Central memory CD4-positive, alpha-beta T cell (primary cell): ENCODE measurements around the gene ERC2.
"Not testable (repeated sequence)": the region's sequence is repeated elsewhere in the genome, so short reads cannot be mapped to it uniquely, and the experiment has no call there.

Experiments used
- DNase-seq: peaks from one replicate; pipeline ENCODE4 v3.0.0; 2022

Gene ERC2

DNA sequence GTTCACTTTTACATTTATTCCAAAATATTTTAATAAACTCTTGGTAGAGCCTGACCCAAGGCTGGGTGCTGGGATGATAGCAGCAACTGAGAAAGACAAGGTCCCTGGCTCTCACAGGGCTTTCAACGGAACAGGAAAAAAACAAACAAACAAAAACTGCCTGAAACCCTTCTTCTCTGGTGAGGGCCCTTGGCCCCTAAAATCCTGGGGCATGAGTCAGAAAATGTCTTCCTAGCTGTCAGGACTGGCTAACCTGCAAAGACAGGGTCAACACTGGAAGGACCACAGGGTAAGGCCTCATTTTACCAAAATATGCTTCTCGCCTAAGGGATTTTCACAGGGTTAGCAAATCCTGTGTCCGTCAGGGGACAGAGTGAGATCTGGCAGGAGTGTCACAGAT lies 935.5 kb downstream of the ERC2 start:
- DNase-seq, result no peak

DNA sequence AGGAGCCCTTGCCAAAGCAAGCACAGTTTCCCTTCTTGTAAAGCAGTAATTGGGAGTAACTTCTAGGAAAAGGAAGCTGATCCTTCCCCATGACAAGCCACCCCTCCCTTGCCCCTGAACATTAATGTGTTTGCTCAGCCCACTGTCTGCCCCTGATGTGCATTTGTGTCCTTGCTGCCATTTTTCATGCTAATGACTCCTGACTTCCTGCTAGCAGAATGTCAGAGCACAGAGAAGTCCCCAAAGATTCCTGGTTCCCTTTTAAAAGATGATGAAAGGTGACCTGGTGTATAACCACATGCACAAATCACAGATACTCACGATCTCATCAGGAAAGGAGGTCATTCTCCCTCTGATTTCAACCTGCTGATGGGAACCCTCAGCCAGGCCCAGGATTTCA lies 936.9 kb downstream of the ERC2 start:
- DNase-seq, result no peak

DNA sequence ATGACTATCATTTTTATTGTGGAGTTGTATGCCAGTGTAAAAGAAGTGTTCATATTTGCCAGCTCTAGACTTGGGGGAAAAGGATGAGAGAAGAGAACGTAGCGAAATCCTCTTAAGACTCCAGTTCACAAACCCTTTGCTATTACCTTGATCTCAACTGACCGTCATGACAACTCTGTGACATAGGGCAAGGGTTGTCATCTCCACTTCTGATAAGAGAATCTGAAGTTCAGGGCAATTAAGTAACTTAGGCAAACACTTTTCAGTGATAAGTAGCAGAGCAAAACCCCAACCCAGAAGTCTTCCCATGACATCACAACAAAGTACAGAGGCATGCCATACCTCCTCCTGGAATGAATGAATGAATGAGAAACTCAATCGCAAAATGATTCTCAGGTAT lies 940.9 kb downstream of the ERC2 start:
- DNase-seq, result no peak

DNA sequence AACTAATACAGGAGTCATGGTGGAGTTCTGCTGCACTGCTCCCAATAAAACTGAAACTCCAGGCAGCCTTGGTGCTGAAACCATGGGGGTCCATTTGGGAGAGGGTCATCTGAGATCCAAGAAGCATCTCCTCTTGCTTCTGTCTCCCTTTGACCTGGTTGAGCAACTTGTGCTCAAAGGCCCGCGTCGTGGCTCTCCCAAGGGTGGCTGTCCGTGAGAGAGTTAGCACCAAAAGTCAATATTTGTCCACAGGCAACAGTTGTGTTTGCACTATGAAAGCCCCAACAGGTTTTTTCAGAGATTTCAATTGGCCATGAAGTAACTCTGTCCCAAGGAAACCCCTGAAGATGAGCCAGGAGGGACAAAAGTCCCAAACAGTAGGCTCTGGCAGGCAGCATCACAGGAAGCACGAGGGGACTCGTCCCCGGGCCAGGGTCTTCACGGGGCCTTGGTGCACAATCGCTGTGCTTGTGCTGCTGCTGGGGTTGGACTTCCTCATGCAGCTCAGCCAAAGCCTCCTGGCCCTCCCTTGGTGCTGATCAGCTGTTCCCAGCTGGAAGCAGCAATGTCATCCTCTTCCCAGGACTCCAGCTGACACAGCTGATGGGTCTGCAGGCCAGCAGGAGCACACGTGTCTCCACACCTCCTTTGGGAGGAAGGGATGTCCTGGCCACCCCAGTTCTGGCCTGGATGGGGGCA lies 941.8 kb downstream of the ERC2 start:
- no peak for DNase-seq

DNA sequence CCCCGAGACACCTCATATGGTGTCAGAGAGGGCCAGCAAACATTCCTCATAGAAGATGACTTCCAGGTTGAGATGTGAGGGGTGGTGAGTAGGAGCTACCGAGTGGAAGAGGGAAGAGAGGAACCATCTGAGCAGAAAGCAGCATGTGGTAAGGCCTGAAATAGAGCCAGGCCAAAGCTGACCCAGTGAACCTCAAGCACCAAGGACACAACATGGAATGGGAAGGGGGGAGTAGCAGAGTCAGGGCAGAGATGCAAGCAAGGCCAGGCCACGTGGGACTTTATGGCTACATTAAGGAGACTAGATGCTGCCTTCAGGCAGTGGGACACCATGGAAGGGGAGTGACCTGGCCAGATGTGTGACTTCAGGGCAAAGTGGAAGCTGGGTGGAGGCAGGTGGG lies 942.8 kb downstream of the ERC2 start:
- no peak for DNase-seq

DNA sequence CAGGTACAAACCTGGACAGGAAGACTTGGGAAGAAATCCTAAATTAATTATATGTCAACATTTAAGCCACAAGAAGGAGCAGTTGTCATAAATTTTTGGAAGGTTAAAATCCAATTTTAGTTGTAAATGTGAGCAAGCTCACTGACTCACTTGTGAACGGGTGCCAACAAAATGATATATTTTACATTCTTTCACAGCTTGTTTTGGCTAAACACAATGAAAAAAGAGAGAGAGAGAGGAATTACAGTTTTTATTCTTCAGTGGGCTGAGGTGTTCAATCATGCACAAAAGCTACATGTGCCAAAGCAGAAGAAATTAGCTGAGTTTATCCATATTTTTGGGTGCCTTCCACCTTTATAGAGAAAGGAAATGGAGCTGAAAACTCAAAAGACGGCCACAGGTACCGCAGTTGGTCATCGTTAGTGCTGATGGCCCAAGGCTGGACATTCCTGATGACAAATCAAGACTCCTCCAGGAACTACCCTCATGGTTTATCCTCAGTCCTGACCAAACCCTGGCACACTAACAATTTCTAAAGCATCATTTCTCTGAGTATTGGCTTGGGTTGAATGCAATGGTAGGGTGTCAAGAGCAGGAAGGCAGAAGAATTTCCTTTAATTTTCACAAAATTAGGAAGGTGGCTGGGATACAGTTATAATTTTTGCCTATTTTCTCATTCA lies 943.6 kb downstream of the ERC2 start:
- no peak for DNase-seq

DNA sequence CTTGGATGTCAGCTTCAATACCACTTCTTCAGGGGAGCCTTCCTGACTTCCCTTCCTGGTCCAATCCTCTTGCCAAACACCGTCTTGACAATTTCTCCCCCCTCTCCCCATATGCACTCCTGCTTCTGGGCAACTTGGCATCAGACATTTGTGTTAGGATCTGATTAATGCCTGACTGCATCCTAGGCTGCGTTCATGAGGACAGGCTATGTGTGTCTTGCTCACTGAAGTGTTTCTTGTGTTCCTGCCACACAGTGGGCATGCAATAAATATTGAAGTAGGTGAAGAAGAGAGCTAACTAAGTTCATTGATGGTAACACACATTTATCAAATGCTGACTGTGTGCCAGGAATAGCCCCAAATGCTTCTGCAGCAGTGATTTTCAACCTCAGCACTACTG lies 944.8 kb downstream of the ERC2 start:
- no peak for DNase-seq

DNA sequence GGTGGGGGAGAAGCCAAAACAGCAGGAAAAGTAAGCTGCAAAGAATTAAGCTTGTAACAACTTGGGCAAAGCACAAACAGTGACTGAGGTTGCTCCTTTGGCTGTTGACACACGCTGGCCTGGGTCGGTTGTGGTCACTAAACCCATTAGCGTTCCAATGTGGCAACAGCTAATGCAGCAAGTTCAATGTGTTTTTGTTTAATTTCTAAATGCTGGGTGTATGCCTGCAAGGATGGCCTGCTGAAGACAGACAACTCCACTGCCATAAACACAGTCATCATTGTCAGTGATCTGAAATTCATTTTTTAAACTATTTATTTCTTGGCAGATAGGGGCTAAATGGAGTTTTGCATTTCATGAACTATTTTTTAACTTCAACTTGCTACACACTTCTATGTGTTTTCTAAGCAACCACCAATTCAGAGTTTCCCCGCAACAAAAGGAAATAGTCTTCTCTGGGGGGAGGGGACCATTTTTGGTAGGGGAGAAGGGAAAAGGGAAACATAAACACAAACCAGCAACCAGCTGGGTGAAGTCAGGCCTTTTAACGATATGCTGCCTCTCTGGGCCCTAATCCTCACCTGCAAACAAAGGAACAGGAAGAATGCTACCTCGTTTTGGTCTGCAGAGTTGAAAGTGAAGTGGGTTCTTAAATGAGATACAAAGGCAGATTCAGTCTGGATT lies 946.4 kb downstream of the ERC2 start:
- DNase-seq, result no peak

DNA sequence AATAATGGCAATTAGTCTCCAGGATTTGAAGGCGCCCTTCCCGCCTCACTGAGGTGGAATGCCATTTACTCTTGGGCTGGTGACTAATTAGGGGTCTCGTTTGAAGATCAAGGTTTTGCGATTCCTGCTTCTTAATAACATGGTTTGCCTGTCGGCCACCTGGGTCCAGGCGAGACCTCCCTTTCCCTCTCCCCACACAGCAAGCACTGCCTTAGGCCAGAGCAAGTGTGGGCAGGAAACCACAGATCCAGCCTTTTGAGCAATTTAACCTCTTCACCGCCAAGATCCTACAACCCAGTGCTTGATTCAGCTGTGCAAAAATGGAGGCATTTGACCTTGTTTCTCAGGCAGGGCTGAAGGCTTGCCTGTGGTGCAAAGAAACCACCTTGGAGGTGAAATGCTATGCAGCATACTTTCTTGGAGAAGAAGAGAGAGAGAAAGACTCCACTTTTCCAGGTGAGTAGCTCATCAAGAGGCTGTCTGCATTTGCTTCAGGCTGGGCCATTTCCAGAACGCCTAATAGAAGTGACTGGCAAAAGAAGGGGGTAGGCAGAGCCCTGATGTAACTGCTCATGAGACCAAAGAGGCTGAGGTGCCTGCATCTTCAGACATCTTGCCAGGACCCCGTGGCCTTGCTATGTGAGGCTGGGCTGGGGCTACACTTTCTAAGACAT lies 947.1 kb downstream of the ERC2 start:
- DNase-seq, result no peak

DNA sequence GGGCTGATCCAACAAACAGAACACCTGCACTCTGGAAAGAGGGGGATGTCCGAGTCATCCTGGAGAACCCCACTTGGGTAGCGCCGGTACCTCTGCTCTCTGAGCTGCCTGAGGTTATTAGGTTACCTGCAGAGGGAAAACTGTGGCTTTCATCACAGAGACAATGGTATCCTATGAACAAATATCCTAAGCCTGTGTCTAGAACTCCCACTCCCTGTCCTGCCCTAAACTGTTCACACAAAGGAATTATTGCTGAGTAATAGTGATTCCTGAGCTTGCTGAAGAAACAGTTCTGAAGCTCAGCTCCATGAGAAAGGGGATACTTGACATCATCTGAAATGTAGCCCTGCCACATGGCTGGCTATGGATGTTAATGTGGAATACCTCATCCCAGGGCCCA lies 949.2 kb downstream of the ERC2 start:
- no peak for DNase-seq

DNA sequence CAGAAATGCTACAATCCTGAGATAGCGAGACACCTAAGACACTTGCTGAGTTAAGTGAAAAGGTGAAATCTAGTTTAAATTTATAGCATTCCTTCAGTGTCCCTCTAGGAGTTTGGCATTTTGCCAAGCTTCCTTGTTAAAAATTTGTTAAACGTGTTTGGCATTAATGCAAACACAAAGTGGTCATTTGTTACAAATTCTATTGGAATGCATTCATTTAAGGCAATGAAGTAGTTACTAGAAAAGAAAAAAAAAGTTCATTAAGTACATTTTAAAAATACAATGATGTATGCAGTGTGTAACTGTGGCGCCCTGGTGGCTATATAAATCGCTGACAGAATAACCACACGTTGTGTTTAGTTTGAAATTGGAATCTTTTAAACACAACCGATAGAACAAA lies 949.8 kb downstream of the ERC2 start:
- DNase-seq, result no peak

DNA sequence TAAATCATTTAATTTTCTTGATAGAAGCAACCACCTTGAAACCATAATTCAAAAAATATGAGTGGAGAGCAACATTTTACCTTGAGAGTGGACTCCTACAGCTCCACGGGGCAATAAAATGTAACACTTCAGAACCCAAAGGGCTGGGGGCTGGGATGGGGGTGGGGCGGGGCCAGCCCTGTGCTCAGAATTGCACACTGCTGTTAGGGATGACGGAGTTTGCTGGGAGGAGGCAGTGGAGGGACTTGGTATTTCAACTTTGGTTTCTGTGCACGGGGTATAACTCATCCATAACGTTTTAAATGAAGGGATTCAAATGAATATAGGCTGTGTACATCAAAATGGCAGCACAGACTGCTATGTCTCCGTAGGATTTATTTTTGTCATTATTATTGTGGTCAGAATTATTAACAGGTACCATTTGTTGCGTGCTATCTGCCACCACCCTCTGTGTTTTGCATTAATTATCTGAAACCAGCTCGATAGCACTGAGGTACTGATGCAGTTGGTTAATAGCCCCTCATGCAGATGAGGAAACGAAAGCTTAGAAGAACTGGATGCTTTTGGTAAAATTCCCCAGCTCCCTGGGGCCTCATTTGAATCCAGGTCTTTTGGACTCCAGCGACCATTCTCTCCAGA lies 951.8 kb downstream of the ERC2 start:
- DNase-seq, result no peak

DNA sequence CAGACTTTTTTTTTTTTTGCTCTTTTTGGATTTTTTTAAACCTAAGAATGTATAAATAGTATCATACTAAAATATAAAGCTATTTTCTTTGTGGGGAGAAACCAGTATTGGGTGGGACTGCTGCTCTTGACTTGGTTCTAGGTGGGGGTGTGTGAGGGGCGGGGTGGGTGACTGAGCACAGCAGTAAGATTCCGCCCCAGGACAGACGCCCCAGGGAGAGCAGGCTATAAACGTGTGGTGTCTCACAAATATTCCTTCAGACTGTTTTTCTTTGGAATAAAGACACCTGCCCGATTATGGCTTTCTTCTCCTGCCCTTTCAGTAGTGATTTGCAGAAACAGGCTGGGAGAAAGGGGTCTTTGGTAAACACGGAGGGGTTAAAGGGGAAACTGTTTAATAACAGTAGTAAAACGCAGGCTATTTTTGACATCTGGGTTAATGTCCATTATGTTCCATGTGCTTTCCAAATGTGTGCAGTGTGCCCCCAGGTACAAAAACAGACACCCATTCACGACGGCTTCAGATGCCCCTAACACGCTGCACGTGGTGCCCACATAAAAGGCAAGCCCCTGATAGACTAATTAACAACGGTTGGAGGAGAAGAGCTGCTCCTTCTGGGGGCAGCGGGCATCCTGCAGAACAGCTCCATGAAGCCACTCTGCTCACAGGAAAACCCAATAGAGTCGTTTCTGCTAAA lies 952.6 kb downstream of the ERC2 start:
- no peak for DNase-seq

DNA sequence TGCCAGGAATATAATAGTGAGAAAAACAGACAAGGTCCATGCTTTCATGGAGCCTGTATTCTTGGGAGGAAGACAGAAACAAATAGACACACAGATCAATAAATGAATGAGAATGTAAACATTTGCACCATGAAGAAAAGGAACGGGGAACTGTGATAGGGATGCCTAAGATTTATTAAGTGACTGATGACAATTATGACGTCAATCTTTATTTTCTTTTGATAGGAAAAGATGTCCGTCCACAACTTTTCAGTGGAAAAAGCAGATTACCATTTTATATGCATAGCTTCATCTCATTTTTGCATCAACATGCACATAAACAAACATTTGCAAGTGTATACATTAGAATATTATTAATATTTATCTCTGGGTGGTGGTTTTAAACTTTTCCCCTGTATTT lies 953.3 kb downstream of the ERC2 start:
- no peak for DNase-seq

DNA sequence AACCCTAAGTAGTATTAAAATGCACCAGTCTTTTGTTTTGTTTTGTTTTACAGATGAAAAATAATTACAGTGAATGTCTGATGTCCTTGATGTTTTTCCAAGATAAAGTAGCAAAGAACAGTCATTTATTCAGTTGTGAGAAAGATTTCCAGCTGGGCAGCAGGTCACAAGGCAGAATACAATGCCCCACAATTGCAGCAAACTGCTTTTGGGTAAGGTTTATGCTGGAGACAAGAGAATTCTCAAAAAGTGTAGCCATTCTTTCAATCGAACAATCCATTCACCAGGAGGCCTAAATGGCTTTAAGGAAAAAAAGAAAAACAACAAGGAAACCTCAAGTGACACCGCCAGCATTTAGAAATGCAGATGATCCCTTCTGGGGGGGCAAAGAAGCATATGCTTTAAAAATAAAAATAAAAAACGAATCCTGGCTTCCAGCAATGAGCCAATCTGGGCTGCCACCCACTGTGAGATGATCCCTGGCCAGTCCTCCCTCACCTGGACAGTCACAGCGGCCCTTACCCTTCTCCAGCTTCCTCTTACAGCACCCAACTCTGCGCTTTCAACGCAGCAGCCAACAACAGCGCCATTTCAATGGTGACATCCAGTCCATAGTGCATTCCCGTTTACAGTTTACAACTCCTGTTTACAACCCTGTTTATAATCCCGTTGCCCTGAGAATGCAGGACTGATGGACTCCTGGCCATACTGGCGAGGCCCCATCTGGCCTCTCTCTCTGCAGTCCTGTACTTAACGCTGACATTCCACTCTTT lies 955.5 kb downstream of the ERC2 start:
- no peak for DNase-seq

DNA sequence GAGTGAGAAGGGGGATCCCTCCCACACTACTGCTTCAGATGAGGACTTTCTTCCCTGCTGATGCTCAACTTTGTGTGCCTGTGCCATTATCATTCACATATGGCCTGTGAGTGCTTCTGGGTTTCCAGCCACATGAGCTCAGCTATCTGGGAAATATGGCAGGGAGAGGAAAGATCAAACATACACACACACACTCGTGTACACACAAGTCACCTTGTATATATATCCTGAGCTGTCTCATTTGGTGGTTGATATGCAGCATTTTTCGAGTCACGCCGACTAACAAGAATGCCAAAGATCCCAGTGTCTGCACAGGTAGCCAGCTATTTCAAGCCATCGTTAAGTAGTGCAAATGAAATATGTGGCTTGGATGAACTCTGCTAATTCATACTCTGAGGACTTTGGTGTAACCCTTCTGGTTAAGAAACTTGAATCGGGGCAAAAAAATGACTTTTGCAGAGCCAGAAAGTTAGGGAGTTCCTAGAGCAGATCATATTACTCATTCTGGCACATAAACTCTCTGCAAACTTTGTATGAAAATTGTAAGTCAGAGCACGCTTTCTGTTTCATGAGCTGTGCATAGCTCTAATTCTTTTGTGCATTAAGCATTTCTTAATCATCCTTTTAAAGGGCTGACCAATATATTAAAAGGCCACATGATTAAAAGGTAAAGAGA lies 956.2 kb downstream of the ERC2 start:
- DNase-seq, result no peak

DNA sequence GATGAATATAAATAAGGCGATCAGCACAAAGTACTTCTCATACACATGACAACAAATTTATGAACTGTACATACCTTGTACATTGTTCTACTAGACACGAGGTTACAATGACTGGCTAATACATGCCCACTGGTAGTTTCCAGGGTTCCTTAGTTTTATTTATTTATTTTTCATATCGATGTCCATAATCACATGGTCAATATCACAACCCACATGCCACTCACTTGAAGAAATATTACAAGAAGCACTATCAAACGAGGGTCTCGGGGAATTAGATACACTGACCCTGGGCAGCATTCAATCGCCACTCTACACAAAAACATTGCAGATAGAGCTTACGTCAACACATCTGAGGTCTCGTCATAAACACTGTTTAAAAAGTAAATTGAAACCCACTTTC lies 959.9 kb downstream of the ERC2 start:
- DNase-seq, result no peak

DNA sequence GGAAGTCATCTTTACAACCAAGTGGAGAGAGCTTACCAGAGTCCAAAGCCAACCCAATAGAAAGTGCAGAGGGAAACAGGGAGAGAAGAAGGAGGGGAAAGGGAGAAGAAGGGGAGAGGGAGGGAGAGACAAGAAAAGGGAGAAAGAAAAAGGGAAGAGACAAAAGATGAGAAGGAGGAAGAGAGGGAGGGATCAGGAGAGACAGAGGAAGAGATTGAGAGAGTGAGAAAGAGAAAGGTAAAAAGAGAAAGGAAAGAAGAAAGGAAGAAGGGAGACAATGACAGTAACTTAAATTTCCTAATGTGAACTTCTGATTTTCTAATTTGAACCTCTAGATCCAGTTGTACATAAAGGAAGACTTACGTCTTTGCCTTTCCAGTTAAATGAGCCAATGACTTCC lies 960.5 kb downstream of the ERC2 start:
- no peak for DNase-seq

DNA sequence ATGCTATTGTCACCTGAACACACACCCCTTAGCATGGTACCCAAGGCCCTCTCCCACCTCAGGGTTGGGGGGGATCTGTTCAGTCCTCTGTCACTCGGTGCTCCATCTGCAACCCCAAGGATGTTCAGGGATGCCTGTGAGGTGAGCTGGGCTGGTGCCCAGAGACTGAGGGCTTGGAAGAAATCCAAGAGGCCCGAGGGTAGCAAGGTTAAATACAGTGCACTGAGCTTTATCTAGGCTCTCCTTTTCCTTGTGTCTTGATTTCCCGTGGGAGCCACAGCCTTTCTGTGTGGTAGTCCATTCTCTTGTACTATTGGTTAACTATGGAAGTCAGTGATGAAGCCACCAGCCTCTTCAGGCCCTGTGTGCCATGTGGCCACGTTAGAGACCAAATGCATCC lies 962.5 kb downstream of the ERC2 start:
- no peak for DNase-seq

DNA sequence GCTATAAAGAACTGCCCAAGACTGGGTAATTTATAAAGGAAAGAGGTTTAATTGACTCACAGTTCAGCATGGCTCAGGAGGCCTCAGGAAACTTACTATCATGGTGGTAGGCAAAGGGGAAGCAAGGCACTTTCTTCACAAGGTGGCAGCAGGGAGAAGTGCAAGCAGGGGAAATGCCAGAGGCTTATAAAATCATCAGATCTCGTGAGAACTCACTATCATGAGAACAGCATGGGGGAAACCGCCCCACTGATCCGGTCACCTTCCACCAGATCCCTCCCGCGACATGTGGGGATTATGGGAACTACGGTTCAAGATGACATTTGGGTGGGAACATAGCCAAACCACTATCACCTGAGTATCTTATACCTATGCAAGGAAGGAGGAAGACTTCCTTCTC lies 963.2 kb downstream of the ERC2 start:
- not testable (repeated sequence) for DNase-seq

DNA sequence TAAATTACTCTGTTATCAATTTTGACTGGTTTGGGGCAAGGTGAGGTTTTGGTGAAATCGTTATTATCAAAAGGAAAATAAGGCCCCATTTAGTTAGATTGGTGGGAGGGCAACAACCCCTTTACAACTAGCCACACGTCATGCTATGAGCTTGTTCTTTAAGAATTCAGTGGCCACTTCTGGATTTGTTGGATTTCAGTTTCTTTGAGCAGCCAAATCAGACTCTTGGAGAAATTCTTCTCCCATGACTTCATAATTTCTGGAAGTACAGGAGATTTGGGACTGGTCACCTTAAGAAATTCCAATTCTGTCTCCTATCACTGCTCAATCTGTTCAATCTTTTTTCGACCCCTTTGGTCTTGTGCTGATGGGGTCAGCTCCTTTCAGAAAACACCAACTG lies 966.4 kb downstream of the ERC2 start:
- no peak for DNase-seq
